MM.1S (cell line): Measurements from ENCODE around the gene PHF3.
A peak's percentile ranks its signal among the peaks of the same experiment; 100 is the strongest.

ENCODE experiments used
- DNase-seq: peaks from one replicate; pipeline ENCODE4 v3.0.0-alpha.2; 2015
- H2AFZ ChIP-seq: fragments of 300-600 bp; sonication (generic); 2 replicates; pipeline ENCODE4 v1.6.0; 2016; ENCODE audit warnings: antibody characterized with exemption, low read length
- H3F3A ChIP-seq: fragments of 300-600 bp; sonication (generic); 2 replicates; pipeline ENCODE4 v1.6.1; 2016; ENCODE audit warnings: mild to moderate bottlenecking, antibody characterized with exemption, low read length, moderate library complexity, mixed read lengths; ENCODE audit not compliant: insufficient read depth
- H3K27ac ChIP-seq: fragments of 300-600 bp; sonication (generic); 2 replicates; pipeline ENCODE4 v1.5.1; 2016; ENCODE audit warnings: mild to moderate bottlenecking, low read length
- H3K27me3 ChIP-seq: fragments of 300-600 bp; sonication (generic); replicated peaks from 2 replicates; pipeline ENCODE4 v1.6.0; 2016; ENCODE audit warnings: low read length; ENCODE audit not compliant: insufficient read depth
- H3K36me3 ChIP-seq: fragments of 300-600 bp; sonication (generic); replicated peaks from 2 replicates; pipeline ENCODE4 v1.6.1; 2016; ENCODE audit warnings: mild to moderate bottlenecking, low read length, mixed read lengths; ENCODE audit not compliant: insufficient read depth
- H3K4me1 ChIP-seq: fragments of 300-600 bp; sonication (generic); 2 replicates; pipeline ENCODE4 v1.6.1; 2016; ENCODE audit warnings: low read length, mixed read lengths
- H3K4me2 ChIP-seq: fragments of 300-600 bp; sonication (generic); 2 replicates; pipeline ENCODE4 v1.6.0; 2016; ENCODE audit warnings: low read depth, low read length
- H3K4me3 ChIP-seq: fragments of 300-600 bp; sonication (generic); 2 replicates; pipeline ENCODE4 v1.5.1; 2016; ENCODE audit warnings: low read length, mixed read lengths
- H3K79me2 ChIP-seq: fragments of 300-600 bp; sonication (generic); 2 replicates; pipeline ENCODE4 v1.6.1; 2016; ENCODE audit warnings: mixed run types, low read length, mixed read lengths
- H3K9ac ChIP-seq: fragments of 300-600 bp; sonication (generic); 2 replicates; pipeline ENCODE4 v1.6.1; 2016; ENCODE audit warnings: low read length, mixed read lengths
- H3K9me2 ChIP-seq: fragments of 300-600 bp; sonication (generic); replicated peaks from 2 replicates; pipeline ENCODE4 v1.6.1; 2016; ENCODE audit warnings: mild to moderate bottlenecking, low read length, mixed read lengths; ENCODE audit not compliant: insufficient read depth
- H3K9me3 ChIP-seq: fragments of 300-600 bp; sonication (generic); replicated peaks from 2 replicates; pipeline ENCODE4 v1.6.1; 2016; ENCODE audit warnings: mild to moderate bottlenecking, low read length, mixed read lengths; ENCODE audit not compliant: insufficient read depth
- H4K20me1 ChIP-seq: fragments of 300-600 bp; sonication (generic); 2 replicates; pipeline ENCODE4 v1.6.1; 2016; ENCODE audit warnings: mild to moderate bottlenecking, low read length, moderate library complexity, mixed read lengths; ENCODE audit not compliant: insufficient read depth
- EZH2 ChIP-seq: fragments of 300-600 bp; sonication (generic); optimal IDR thresholded peaks from 2 replicates; pipeline ENCODE3; 2017; ENCODE audit warnings: low read depth, mild to moderate bottlenecking, antibody characterized with exemption, low read length, mixed read lengths
- EZH2phosphoT487 ChIP-seq: fragments of 300-600 bp; sonication (generic); IDR thresholded peaks from 2 replicates; pipeline ENCODE4 v1.6.1; 2018; ENCODE audit warnings: antibody characterized with exemption, low read length
- TF ChIP-seq, protein P1 (sequence below): fragments of 300-600 bp; sonication (generic); IDR thresholded peaks from 2 replicates; pipeline ENCODE4 v1.5.1; 2016; ENCODE audit warnings: antibody characterized with exemption, low read length, mixed read lengths

The PHF3 gene

DNA sequence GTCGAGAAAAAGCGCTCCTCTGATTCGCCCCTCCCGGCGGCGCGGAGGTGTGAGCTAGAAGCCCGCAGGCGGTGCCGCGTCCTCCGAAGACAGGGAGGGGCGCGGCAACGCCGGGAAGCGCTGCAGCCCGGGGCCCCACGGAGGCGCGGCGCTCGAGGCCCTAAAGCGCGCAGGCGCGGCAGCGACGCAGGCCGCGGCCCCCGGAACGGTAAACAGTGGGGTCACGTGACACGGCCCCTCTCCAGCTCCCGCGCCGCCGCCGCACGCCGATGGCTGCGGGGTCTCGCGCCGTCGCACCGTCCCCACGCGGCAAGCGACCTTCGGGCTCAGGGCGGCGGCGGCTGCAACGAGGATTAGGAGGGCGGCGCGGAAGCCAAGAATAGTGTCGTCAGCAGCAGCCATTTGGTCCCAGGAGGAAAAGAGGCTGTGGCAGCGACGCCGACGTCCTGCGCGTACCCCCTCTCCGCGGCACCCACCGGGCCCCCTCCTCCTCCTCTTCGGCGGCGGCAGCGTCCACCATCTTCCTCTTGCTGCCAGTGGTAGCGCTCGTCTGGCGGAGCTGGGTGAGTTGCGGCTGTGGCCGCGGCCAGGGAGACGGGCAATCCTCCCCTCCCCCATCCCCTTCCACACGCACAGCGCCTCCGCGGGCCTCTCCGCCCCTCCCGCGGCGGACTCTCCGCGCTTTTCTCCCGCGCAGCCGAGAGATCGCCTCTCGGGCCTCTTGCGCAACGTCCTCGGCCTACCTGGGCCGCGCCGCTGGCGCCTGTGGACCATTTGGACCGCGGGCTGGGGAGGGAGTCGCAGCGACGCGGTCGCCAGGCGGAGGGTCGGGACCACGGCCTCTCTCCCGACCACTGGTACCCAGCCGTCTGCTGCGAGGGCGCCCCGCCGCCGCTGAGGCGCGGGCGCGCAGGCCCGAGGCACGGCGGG is at the start of gene PHF3:
Gene PHF3, plus strand, starts transcription at position 215 of the 930 bp plus-strand sequence. CDS start 10,750 bp downstream, outside the sequence.
- Histone ChIP-seq H3K4me3 (peak within 1 kb of the TSS; percentile 88), H3K36me3 (no peaks in the 10 kb centered on the region), H3K4me1 (peaks cover 6% of the 10 kb centered on the region; the same call in 1 of the 2 replicates), H3K27ac (peak within 1 kb of the TSS; percentile 82), H3K9me2 (no peaks in the 10 kb centered on the region), H3K9me3 (no peaks in the 10 kb centered on the region), H3K27me3 (no peaks in the 10 kb centered on the region), H3K4me2 (peak within 1 kb of the TSS; percentile 96), H4K20me1 (peaks cover 26% of the 10 kb centered on the region), H3K9ac (peak within 1 kb of the TSS; percentile 90), H3K79me2 (peaks cover 52% of the 10 kb centered on the region), H3F3A (no peaks in the 10 kb centered on the region), H2AFZ (peak within 1 kb of the TSS; percentile 84)
- DNase-seq = peak; percentile 93
- no peak for TF ChIP-seq EZH2phosphoT487
- TF ChIP-seq, protein P1, sequence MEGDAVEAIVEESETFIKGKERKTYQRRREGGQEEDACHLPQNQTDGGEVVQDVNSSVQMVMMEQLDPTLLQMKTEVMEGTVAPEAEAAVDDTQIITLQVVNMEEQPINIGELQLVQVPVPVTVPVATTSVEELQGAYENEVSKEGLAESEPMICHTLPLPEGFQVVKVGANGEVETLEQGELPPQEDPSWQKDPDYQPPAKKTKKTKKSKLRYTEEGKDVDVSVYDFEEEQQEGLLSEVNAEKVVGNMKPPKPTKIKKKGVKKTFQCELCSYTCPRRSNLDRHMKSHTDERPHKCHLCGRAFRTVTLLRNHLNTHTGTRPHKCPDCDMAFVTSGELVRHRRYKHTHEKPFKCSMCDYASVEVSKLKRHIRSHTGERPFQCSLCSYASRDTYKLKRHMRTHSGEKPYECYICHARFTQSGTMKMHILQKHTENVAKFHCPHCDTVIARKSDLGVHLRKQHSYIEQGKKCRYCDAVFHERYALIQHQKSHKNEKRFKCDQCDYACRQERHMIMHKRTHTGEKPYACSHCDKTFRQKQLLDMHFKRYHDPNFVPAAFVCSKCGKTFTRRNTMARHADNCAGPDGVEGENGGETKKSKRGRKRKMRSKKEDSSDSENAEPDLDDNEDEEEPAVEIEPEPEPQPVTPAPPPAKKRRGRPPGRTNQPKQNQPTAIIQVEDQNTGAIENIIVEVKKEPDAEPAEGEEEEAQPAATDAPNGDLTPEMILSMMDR = 0 out of 2 replicates have a peak, but pooled peaks have one; percentile 6

DNA sequence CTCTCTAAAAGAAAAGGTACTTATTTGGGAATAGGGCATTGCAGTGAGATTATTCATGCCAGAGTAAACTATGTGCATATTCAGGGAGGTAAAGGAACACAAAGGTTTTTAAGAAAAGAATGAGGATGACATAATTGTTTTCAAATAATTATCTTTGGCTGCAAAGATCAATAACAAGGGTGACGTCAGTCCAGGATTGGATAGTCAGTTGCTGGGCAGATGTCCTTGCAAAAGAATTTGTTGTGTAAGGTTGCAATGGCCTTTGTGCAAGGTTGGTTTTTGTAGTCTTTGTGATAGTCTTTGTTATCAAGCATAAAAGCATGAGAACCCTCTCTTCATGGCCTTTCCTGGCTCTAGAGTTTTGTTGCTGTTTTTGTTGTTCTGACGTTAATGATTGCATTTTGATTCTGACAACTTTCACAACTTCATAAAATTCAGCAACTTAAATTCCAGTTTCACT is 45.6 kb upstream of the PHF3 start:
- no peaks in the 10 kb centered on the region for H4K20me1 ChIP-seq
- no peak overlapping the region for H2AFZ ChIP-seq
- no peaks in the 10 kb centered on the region for H3K4me1 ChIP-seq
- no peak for TF ChIP-seq EZH2phosphoT487
- TF ChIP-seq, protein P1 = no peak
- TF ChIP-seq EZH2 = no peak
- H3K79me2 ChIP-seq = no peaks in the 10 kb centered on the region
- no peak overlapping the region for H3K4me3 ChIP-seq
- H3K36me3 ChIP-seq = no peaks in the 10 kb centered on the region
- H3K4me2 ChIP-seq = no peak overlapping the region
- H3K27me3 ChIP-seq = no peaks in the 10 kb centered on the region
- H3K9ac ChIP-seq = no peak overlapping the region
- H3K27ac ChIP-seq = no peak overlapping the region
- no peaks in the 10 kb centered on the region for H3K9me2 ChIP-seq
- no peak for DNase-seq
- no peaks in the 10 kb centered on the region for H3F3A ChIP-seq
- H3K9me3 ChIP-seq = no peaks in the 10 kb centered on the region

DNA sequence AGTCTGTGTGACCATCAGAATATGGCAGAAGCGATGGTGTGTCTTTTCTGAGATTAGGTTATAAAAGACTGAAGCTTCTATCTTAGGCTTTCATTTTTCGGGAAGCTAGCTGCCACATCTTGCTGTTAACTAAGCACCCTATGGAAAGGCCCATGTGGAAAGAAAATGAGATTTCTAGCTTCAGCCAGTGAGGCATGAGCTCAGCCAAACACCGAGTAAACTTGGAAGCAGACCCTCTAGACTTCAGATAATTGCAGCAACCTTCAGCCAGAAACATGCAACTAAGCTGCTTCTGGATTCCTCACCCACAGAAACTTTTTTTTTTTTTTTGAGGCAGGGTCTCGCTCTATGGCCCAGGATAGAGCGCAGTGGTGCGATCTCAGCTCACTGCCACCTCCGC is 42.7 kb upstream of the PHF3 start:
- Histone ChIP-seq H3K4me3 (no peak overlapping the region), H3K36me3 (no peaks in the 10 kb centered on the region), H2AFZ (no peak overlapping the region), H3K9ac (no peak overlapping the region), H3K27me3 (no peaks in the 10 kb centered on the region), H3K27ac (no peak overlapping the region), H4K20me1 (no peaks in the 10 kb centered on the region), H3K4me2 (no peak overlapping the region), H3K79me2 (no peaks in the 10 kb centered on the region), H3F3A (no peaks in the 10 kb centered on the region), H3K9me3 (no peaks in the 10 kb centered on the region), H3K4me1 (no peaks in the 10 kb centered on the region), H3K9me2 (no peaks in the 10 kb centered on the region)
- DNase-seq = no peak
- TF ChIP-seq, protein P1 = no peak
- no peak for TF ChIP-seq EZH2
- TF ChIP-seq EZH2phosphoT487 = no peak
